Measurements from ENCODE around the gene VSTM4.

The VSTM4 gene

GRCh38 chr10:49113741-49114141 is 1.6 kb downstream of the VSTM4 start:
- no peaks in the 10 kb centered on the region for H3K9me3 ChIP-seq (ENCODE audit: control insufficient read depth, insufficient read depth, low read length)
- H3K27ac ChIP-seq (ENCODE audit: low read depth, low read length), result no peak overlapping the region
- H3K4me3 ChIP-seq (ENCODE audit: low read length), result no peak overlapping the region
- no peaks in the 10 kb centered on the region for H3F3A ChIP-seq (ENCODE audit: control insufficient read depth, insufficient read depth)
- H3K9me2 ChIP-seq (replicated peaks; ENCODE audit: control insufficient read depth, low read length), result no peaks in the 10 kb centered on the region
- H3K79me2 ChIP-seq (ENCODE audit: control insufficient read depth, low read length), result no peaks in the 10 kb centered on the region
- TF ChIP-seq EZH2phosphoT487 (IDR thresholded peaks at IDR 0.05; ENCODE audit: borderline replicate concordance, low read length), result no peak
- TF ChIP-seq CTCF (IDR thresholded peaks at IDR 0.05; ENCODE audit: low read depth, low read length, poor library complexity, severe bottlenecking), result no peak
- no peaks in the 10 kb centered on the region for H3K36me3 ChIP-seq (ENCODE audit: control insufficient read depth, low read length)
- no peak overlapping the region for H3K4me2 ChIP-seq (ENCODE audit: low read length)
- H4K20me1 ChIP-seq (ENCODE audit: control insufficient read depth, insufficient read depth, low read depth, low read length), result no peaks in the 10 kb centered on the region
- H3K27me3 ChIP-seq (ENCODE audit: control insufficient read depth, low read length), result peaks cover 9% of the 10 kb centered on the region
- no peaks in the 10 kb centered on the region for H3K4me1 ChIP-seq (ENCODE audit: control insufficient read depth, low read length)

GRCh38 chr10:49112851-49113250 is 2.5 kb downstream of the VSTM4 start:
- Histone ChIP-seq H4K20me1 (ENCODE audit: control insufficient read depth, insufficient read depth, low read depth, low read length) (no peaks in the 10 kb centered on the region), H3K79me2 (ENCODE audit: control insufficient read depth, low read length) (no peaks in the 10 kb centered on the region), H3K27ac (ENCODE audit: low read depth, low read length) (no peak overlapping the region), H3K9me3 (ENCODE audit: control insufficient read depth, insufficient read depth, low read length) (no peaks in the 10 kb centered on the region), H3K4me3 (ENCODE audit: low read length) (no peak overlapping the region), H3K27me3 (ENCODE audit: control insufficient read depth, low read length) (peaks cover 9% of the 10 kb centered on the region), H3F3A (ENCODE audit: control insufficient read depth, insufficient read depth) (no peaks in the 10 kb centered on the region), H3K9me2 (replicated peaks; ENCODE audit: control insufficient read depth, low read length) (no peaks in the 10 kb centered on the region), H3K4me2 (ENCODE audit: low read length) (no peak overlapping the region), H3K4me1 (ENCODE audit: control insufficient read depth, low read length) (no peaks in the 10 kb centered on the region), H3K36me3 (ENCODE audit: control insufficient read depth, low read length) (no peaks in the 10 kb centered on the region)
- no peak for TF ChIP-seq EZH2phosphoT487 (IDR thresholded peaks at IDR 0.05; ENCODE audit: borderline replicate concordance, low read length)
- no peak for TF ChIP-seq CTCF (IDR thresholded peaks at IDR 0.05; ENCODE audit: low read depth, low read length, poor library complexity, severe bottlenecking)

DNA sequence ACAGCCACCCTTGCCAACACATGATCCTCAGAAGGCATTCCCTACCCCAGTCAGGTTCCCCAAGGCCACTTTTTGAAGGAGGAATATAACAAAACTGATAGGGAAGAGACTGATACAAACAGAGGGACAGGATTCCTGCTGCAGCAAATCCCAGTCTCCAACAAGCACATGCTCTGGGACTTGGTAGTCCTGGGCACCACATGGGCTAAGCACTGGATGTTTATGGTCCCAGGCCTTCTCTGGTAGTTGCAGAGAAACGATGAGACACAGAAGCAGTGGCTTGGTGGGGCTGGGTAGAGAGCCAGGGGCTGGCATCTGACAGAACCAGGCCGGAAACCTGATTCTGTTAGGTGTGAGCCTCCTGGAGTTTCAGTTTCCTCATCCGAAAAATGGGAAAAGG is 3.2 kb downstream of the VSTM4 start:
- no peaks in the 10 kb centered on the region for H3K4me1 ChIP-seq (ENCODE audit: control insufficient read depth, low read length)
- H3K79me2 ChIP-seq (ENCODE audit: control insufficient read depth, low read length), result no peaks in the 10 kb centered on the region
- H3K27me3 ChIP-seq (ENCODE audit: control insufficient read depth, low read length), result peaks cover 3% of the 10 kb centered on the region
- no peak overlapping the region for H3K27ac ChIP-seq (ENCODE audit: low read depth, low read length)
- no peaks in the 10 kb centered on the region for H3K36me3 ChIP-seq (ENCODE audit: control insufficient read depth, low read length)
- no peak for TF ChIP-seq CTCF (IDR thresholded peaks at IDR 0.05; ENCODE audit: low read depth, low read length, poor library complexity, severe bottlenecking)
- TF ChIP-seq EZH2phosphoT487 (IDR thresholded peaks at IDR 0.05; ENCODE audit: borderline replicate concordance, low read length), result no peak
- H3K9me3 ChIP-seq (ENCODE audit: control insufficient read depth, insufficient read depth, low read length), result no peaks in the 10 kb centered on the region
- no peak overlapping the region for H3K4me2 ChIP-seq (ENCODE audit: low read length)
- H3K9me2 ChIP-seq (replicated peaks; ENCODE audit: control insufficient read depth, low read length), result no peaks in the 10 kb centered on the region
- H3K4me3 ChIP-seq (ENCODE audit: low read length), result no peak overlapping the region
- no peaks in the 10 kb centered on the region for H4K20me1 ChIP-seq (ENCODE audit: control insufficient read depth, insufficient read depth, low read depth, low read length)
- no peaks in the 10 kb centered on the region for H3F3A ChIP-seq (ENCODE audit: control insufficient read depth, insufficient read depth)

GRCh38 chr10:49111320-49111698 is 4.0 kb downstream of the VSTM4 start:
- no peaks in the 10 kb centered on the region; the same call in 1 of the 2 replicates for H3K27me3 ChIP-seq (ENCODE audit: control insufficient read depth, low read length)
- no peaks in the 10 kb centered on the region for H3F3A ChIP-seq (ENCODE audit: control insufficient read depth, insufficient read depth)
- no peak for TF ChIP-seq EZH2phosphoT487 (IDR thresholded peaks at IDR 0.05; ENCODE audit: borderline replicate concordance, low read length)
- no peak for TF ChIP-seq CTCF (IDR thresholded peaks at IDR 0.05; ENCODE audit: low read depth, low read length, poor library complexity, severe bottlenecking)
- H3K79me2 ChIP-seq (ENCODE audit: control insufficient read depth, low read length), result no peaks in the 10 kb centered on the region
- no peak overlapping the region for H3K4me3 ChIP-seq (ENCODE audit: low read length)
- H3K9me2 ChIP-seq (replicated peaks; ENCODE audit: control insufficient read depth, low read length), result no peaks in the 10 kb centered on the region
- no peak overlapping the region for H3K27ac ChIP-seq (ENCODE audit: low read depth, low read length)
- H3K36me3 ChIP-seq (ENCODE audit: control insufficient read depth, low read length), result no peaks in the 10 kb centered on the region
- no peaks in the 10 kb centered on the region for H3K9me3 ChIP-seq (ENCODE audit: control insufficient read depth, insufficient read depth, low read length)
- H3K4me1 ChIP-seq (ENCODE audit: control insufficient read depth, low read length), result no peaks in the 10 kb centered on the region
- H3K4me2 ChIP-seq (ENCODE audit: low read length), result no peak overlapping the region
- H4K20me1 ChIP-seq (ENCODE audit: control insufficient read depth, insufficient read depth, low read depth, low read length), result no peaks in the 10 kb centered on the region

Data from DOHH2 (cell line).